AG09309 (cell line): ENCODE measurements around the gene KCNS1.

Experiments used
- DNase-seq: peaks from one replicate; pipeline ENCODE4 v3.0.0-alpha.2; 2010; ENCODE audit warnings: low read depth
- H3K4me3 ChIP-seq: 2 replicates; pipeline ENCODE4 v1.5.1; 2011; ENCODE audit warnings: mild to moderate bottlenecking, low read depth, low read length, moderate library complexity; ENCODE audit not compliant: control insufficient read depth
- TF ChIP-seq, protein P1 (sequence below): IDR thresholded peaks from 2 replicates; pipeline ENCODE4 v1.5.1; 2011; ENCODE audit warnings: mild to moderate bottlenecking, low read depth, low read length, inconsistent platforms; ENCODE audit not compliant: insufficient read depth, control insufficient read depth; ENCODE audit errors: missing control alignments

KCNS1 gene

DNA sequence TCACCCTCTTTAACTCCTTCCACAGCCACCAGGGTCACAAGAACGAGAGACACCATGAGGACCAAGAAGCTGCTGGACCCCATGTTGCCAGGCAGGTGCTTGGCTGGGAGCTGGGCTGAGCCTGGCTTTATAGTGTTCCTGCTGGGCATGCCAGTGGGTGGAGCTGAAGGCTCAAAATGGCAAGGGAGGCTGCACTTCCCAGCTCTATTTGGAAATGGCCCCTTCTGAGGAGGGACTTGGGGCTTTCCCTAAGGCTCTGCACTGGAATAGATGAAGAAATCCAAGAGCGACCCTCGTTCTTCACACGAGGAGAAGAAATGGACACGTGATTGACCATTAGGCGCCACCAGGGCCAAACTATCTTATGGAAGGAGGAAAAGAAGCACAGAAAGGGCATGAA lies 23.4 kb upstream of the KCNS1 start, which contains the start of gene WFDC12:
Gene WFDC12 (minus strand): TSS at position 101 of the 400 bp plus-strand sequence. CDS start 18 bp downstream, at position 83.
- DNase-seq: no peak
- TF ChIP-seq, protein P1, sequence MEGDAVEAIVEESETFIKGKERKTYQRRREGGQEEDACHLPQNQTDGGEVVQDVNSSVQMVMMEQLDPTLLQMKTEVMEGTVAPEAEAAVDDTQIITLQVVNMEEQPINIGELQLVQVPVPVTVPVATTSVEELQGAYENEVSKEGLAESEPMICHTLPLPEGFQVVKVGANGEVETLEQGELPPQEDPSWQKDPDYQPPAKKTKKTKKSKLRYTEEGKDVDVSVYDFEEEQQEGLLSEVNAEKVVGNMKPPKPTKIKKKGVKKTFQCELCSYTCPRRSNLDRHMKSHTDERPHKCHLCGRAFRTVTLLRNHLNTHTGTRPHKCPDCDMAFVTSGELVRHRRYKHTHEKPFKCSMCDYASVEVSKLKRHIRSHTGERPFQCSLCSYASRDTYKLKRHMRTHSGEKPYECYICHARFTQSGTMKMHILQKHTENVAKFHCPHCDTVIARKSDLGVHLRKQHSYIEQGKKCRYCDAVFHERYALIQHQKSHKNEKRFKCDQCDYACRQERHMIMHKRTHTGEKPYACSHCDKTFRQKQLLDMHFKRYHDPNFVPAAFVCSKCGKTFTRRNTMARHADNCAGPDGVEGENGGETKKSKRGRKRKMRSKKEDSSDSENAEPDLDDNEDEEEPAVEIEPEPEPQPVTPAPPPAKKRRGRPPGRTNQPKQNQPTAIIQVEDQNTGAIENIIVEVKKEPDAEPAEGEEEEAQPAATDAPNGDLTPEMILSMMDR: no peak

DNA sequence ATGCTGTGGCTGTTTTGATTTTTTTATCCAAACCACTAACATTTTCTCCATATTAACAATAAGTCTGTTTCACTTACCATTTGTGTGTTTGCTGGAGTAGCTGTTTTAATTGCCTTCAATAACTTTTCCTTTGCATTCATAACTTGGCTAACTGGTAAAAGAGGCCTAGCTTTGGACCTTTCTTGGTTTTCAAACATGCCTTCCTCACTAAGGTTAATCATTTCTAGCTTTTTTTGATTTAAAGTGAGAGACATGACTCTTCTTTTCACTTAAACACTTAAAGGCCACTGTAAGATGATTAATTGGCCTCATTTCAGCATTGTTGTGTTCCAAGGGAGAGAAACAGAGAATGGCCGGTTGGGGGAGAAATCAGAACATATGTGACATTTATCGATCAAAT lies 20.5 kb upstream of the KCNS1 start:
- H3K4me3 ChIP-seq: no peak overlapping the region
- TF ChIP-seq, protein P1: no peak
- no peak for DNase-seq

More for the DNA sequence above, 23.4 kb upstream of the KCNS1 start, which contains the start of gene WFDC12:
- no peak within 1 kb of the TSS for H3K4me3 ChIP-seq

DNA sequence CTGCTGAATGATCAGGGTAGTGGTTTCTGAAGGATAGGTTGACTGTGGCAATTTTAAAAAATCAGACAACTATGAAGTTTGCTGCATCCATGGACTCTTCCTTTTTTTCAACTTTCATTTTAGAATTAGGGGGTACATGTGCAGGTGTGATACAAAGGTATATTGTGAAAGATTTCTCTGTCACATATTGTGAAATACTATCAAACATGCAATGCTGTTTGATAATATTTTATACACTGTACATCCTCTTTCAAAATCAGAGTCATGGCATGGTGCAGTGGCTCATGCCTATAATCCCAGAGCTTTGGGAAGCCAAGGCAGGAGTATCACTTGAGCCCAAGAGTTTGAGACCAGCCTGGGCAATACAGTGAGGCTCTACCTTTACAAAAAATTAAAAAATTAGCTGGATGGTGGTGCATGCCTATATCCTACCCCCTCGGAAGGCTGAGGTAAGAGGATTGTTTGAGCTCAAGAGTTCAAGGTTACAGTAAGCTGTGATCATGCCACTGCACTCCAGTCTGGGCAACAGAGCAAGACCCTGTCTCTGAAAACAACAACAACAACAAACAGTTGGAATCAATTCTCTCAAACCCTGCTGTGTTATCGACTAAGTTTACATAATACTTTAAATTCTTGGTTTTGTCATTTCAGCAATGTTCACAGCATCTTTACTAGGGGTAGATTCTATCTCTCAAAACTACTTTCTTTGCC lies 18.8 kb upstream of the KCNS1 start:
- DNase-seq: no peak
- no peak overlapping the region for H3K4me3 ChIP-seq
- TF ChIP-seq, protein P1: no peak

DNA sequence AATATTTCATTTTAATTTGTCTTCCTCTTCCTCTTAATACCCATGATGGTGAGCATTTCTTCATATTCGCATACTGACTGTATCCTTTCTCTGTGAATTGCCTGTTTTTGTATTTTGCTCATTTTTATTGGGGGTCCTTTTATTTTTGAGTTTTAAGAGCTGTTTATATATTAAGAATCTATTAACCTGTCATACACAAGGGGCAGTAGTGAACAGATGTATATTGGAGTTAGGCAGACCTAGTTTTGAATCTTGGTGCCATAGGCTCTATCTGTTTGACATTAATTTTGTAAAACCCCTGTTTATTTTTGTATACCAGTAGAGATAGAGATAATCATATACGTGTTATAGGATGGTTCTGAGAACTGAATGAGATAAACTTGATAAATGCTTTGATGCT lies 17.1 kb upstream of the KCNS1 start:
- H3K4me3 ChIP-seq: no peak overlapping the region
- TF ChIP-seq, protein P1: no peak
- no peak for DNase-seq

DNA sequence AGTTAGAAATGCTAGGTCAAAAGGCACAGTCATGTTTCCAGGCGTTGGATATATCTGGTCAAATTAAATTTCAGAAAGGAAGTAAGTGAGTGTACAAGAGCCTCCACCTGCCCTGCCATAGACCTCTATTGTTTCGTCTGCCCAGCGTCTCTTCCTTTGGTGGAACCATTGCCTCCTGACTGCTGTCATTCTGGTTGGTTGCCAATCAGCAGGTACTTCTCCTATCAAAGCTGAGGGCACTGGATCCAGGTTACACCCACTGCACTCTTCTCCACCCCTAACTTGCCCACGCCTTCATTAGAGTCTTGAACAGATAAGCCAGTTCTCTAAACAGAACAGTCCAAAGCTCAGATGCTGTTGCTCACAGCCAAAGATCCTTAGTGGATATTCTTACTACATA lies 16.7 kb upstream of the KCNS1 start:
- no peak overlapping the region for H3K4me3 ChIP-seq
- DNase-seq: no peak
- TF ChIP-seq, protein P1: no peak

DNA sequence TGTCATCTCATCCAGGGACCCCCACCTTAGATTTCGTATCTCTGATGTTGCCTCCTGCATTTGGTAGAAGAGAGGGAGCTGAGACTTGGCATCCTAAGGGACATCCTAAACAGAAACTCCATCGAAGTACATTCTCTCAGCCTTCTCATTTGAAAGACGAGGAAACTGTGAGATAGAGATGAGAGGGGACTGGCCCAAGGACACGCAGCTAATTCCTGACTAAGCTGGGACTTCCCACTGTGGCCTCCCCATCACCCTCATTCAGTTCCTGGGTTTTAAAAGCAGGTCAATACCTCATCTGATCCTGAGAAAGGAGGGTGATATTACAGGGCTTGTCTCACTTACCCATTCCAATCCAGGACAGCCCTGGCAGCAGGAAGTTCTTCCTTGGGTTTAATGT lies 14.9 kb upstream of the KCNS1 start:
- DNase-seq: no peak
- TF ChIP-seq, protein P1: no peak
- H3K4me3 ChIP-seq: no peak overlapping the region
